COLO668 (cell line): Measurements from ENCODE around the gene FBRSL1.
A peak's percentile ranks its signal among the peaks of the same experiment; 100 is the strongest.

Experiments used
- DNase-seq: peaks from one replicate; lab custom pipeline; 2025; ENCODE audit not compliant: unreplicated experiment; lab: John Stamatoyannopoulos, UW

FBRSL1 gene

DNA sequence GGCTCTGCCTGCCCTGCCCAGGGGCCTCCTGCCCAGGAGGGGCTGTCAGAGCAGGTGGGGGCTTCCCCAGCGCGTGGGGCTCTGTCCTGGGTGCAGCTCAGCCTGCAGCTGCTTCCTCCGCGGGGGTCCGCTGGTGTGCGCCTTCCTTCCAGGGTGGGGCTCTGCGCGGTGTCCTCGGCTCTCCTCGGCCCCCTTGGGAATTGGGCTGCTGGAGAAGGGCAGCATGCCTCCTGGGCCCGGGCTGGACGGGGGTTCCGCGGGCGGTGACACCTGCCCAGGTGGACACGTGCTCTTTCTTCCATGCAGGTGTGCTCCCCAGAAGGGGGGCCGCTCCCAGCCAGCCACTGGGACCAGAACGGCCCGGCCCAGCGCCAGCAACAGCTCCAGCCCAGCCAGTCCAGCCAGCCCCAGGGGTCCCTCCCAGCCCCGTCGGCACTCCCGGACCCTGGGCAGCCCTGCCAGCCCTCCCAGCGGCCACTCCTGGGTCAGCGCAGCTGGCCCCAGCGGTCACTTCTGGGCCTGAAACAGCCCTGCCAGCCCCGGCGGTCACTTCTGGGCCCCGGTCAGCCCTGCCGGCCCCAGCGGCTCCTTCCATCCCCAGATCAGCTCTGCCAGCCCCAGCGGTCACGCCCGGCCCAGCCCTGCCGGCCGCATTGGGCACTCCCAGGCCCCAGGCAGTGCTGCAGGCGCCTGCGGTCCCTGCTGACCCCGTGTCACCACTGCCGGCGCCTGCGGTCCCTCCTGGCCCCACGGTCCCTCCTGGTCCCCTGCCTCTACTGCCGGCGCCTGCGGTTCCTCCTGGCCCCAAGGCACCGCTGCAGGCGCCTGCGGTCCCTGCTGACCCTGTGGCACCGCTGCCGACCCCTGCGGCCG lies 19.1 kb downstream of the FBRSL1 start:
- no peak for DNase-seq

DNA sequence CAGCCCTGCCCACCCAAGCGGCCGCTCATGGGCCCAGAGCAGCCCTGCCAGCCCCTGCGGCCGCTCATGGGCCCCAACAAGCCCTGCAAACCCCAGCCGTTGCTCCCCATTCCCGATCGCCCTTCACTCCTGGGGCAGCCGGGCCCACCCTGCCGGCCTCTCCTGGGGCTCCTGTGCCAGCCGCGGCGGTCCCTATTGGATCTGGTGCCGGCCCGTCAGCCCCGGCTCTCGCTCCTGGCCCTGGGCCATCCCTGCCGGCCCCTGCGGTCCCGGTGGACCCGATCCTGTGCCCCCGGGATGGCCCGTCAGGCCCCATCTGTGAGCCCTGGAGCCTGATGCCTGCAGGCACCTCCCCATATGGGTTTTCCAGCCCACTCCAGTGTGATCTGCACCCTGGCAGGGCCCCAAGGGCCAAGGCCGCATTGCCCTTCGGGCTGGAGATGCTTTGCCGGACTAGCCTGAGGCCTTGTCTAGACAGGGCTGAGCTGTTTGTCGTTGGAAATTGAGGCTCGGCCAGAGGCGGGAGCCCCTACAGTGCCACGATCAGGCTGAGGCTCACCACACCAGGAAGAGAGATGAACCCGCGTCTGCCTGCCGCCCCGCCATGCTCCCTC lies 20.3 kb downstream of the FBRSL1 start:
- DNase-seq: no peak

GRCh38 chr12:132510746-132511477 lies 21.0 kb downstream of the FBRSL1 start:
- no peak for DNase-seq

DNA sequence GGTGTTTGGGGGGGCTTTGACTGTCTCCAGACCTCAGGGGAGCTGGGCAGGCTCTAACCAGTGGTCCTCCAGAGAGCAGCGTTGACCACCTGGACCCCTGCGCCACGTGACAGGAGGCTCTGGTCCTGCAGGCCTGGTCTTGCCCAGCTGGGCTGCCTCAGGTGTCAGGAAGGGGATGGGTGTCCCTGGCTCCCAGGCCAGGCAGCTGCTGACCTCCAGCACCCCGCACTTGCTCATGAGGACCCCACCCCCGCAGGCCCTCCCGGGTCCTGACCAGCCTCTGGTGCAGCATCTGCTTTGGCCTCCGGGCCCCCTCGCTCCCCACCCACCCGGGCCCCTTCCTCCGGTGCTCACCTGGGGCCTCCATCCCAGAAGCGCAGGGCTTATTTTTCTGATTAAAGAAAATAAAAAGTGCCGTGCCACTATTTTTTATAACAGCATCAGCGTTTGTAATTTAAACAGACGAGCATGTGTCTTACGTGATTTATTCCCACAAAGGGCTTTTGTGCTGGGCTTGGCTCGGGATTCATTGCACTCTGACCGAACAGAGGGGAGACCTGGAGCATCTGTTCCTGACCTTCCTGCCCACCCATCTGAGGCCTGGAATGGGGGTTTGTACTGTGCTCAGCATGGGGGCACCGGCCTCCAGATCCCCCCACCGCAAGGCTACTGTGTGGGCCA lies 21.7 kb downstream of the FBRSL1 start:
- no peak for DNase-seq

DNA sequence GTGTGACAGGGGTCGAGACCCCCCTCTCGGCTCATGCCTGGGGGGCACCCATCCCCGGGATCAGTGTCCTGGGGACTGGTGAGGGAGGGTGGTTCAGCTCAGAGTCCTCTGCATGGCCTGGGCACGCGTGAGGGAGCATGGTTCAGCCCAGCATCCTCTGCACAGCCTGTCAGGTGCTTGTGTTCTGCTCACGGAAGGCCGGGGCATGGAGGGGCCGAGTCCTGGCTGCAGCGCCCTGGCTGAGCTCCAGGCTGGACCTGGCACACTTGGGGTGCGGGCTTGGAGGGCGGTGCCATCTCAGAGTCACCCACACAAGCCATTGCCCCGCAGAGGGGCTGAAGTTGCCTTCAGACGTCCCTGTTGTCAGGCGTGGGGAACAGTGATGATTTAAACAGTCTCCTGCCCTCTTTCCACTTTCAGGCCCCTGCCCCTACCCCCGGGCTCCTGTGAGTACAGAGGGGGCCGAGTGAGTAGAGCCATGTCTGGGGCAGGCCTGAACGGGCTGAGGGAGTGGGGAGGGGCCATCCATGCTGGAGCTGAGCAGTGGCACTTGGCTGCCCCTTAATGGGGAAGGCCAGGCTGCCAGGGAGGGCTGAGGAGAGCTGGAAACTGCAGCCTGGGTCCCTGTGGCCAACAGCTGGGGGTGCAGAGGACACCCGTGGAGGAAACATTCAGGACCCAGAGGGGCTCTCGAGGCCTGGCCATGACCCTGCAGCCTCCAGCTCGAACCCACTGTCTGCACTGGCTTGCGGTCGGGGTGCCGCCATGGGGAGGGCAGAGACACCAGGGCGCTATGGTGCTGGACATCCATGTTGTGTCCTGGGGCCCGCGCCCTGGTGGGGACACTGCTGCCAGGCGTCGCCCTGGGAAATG lies 22.5 kb downstream of the FBRSL1 start:
- DNase-seq: no peak

DNA sequence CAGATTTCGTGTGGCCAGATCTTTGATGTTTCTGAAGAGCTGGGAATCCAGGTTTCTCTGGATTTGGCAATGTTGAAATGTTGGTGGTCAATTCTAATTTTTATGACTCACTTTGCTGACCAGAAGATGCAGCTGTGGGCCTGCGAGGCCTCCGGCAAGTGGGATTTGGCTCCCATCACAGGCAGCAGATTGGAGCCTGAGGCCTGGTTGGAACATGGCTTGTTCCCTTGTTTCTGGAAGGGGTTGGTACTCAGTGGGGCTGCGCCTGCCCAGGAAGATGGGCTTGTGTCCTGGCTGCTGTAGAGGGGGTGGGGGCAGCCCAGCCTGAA lies 23.1 kb downstream of the FBRSL1 start:
- DNase-seq: no peak

GRCh38 chr12:132513458-132514135 lies 23.6 kb downstream of the FBRSL1 start:
- no peak for DNase-seq

- no peak for DNase-seq
Observed at GRCh38 chr12:132514216-132514820, 24.4 kb downstream of the FBRSL1 start.

GRCh38 chr12:132514838-132515237 lies 24.9 kb downstream of the FBRSL1 start:
- DNase-seq: no peak

DNA sequence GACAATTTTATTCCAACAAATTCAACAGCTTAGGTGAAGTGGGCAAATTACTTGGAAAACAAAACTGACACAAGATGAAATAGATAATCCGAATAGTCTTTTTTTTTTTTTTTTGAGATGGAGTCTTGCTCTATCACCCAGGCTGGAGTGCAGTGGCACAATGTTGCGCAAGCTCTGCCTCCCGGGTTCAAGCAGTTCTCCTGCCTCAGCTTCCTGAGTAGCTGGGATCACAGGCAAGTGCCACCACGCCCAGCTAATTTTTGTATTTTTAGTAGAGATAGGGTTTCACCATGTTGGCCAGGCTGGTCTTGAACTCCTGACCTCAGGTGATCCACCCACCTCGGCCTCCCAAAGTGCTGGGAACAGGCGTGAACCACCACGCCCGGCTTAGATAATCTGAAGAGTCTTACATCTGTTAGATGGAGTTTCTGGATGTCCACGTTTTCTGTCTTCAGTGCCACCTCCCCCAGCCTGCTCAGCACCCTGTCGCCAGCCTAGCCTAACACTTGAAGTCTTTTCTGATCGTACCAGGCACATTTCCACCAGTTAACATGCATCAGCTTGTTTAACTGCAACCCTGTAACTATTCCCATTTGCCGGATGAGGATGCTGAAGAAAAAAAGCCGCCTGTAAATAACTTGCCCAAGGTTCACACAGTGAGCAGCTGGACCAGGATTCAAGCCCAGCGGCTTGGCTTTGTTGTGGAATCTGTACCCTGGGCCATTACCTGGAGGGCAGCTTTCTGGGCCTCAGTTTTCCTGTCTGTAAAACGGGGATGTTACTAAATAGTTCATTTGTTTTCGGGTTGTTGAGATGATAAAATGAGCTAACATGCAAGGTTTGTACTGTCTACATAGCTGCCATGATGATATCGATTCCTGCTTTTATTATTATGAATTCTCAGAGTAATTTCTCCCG lies 26.4 kb downstream of the FBRSL1 start:
- no peak for DNase-seq

- peak; percentile 21 for DNase-seq
Observed at GRCh38 chr12:132517013-132517739, 27.2 kb downstream of the FBRSL1 start.

DNA sequence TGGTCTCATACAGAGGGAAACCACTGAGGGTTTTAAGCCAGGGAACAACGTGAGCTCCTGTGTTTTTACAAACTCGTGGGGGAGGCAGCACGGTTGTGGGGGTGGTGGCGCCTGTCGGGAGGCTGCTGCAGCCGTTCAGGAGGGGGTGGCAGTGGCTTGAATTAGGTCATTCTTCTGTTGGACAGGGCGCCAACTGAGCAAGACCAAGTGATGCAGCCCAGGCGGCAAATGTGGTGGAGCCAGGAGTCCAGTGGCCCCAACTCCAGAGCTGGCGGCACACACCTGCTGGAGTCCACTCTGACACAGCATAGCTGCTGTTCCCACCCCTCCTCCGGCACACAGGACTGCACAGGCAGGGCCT lies 27.8 kb downstream of the FBRSL1 start:
- no peak for DNase-seq

DNA sequence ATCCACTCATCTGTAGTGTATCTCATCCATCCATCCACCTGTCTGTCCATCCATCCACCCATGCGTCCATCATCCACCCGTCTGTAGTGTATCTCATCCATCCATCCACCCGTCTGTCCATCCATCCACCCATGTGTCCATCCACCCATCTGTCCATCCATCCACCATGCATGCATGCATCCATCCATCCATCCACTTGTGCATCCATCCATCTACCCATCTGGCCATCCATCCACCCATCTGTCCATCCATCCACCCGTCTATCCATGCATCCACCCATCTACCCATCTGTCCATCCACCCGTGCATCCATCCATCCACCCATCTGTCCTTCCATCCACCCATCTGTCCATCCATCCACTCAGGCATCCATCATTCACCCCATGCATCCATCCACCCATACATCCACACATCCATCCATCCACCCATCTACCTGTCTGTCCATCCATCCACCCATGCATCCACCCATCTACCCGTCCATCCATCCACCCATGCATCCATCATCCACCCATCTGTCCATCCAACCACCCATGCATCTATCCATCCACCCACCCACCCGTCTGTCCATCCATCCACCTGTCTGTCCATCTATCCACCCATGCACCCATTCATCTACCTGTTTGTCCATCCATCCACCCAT lies 28.5 kb downstream of the FBRSL1 start:
- DNase-seq: no peak

DNA sequence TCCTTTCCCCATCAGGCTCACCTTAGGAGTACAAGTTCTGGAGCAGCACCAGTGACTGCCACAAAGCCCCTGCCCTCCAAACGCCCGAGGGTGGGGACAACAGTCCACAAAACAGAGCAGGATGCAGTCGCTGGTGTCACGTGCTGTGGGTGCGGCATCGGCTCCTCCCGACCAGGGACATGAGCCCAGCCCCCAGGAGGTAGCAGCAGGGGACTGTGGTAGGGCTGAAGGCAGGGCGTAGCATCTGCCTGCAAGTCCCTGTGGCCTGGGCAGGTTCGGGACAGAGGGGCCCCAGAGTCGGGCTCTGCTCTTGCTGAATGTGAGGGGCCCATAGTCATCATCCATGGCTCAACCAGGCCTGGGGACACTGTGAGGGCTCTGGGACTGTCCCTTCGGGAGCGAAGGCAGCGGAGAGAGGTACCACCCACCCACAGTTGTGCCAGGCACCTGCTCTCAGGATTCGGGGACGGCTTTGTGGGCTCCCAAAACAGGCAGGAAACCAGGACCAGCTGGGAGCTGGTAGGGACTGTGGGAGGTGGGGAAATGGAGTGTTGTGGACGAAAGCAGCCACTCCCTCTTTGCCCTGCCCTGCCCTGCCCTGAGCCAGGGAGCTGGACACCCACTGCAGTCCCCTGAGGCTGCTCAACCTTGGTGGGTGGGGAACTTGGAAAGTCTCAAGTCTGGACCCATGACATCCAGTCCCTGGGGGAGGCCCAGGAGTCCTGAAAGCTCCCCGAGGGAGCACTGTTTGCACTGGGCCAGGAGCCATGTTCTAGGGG lies 30.7 kb downstream of the FBRSL1 start:
- DNase-seq: no peak

- no peak for DNase-seq
Observed at GRCh38 chr12:132521200-132521580, 31.2 kb downstream of the FBRSL1 start.

DNA sequence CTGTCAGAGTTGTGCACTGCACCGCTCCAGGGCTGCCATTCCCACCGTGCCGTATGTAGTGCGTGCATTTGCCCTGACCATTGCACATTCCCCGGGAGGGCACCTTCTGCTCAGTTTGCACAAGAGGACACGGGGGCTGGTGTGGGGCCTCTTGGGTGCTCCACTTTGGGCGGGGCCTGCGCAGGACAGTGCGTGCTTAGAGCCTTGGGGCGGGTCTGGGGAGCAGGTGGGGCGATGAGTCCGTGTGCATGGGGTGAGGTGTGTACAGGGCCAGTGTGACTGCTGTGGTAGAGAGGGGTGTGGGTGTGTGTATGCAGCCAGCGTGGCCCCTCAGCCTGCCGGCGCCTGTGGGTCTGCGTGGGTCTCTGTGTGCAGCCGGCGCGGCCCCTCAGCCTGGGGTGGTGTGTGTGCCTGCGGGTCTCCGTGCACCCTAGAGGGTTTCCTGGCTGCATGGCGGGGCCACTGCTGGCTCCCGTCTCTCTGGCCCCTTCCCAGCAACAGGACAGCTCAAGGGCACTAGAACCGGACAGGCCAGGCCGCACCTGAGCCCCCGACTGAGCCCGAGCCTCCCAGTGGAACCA lies 31.9 kb downstream of the FBRSL1 start:
- no peak for DNase-seq
